ENCODE data around the gene APEX1. TPM values are rescaled to one million over a fixed set of nuclear protein-coding genes. Genes with fewer than 3 reads are reported as not detected.

APEX1 gene
- total RNA-seq, 6 experiments from 2014 or later = 50.2 to 87.0 (median 59.8) TPM

DNA sequence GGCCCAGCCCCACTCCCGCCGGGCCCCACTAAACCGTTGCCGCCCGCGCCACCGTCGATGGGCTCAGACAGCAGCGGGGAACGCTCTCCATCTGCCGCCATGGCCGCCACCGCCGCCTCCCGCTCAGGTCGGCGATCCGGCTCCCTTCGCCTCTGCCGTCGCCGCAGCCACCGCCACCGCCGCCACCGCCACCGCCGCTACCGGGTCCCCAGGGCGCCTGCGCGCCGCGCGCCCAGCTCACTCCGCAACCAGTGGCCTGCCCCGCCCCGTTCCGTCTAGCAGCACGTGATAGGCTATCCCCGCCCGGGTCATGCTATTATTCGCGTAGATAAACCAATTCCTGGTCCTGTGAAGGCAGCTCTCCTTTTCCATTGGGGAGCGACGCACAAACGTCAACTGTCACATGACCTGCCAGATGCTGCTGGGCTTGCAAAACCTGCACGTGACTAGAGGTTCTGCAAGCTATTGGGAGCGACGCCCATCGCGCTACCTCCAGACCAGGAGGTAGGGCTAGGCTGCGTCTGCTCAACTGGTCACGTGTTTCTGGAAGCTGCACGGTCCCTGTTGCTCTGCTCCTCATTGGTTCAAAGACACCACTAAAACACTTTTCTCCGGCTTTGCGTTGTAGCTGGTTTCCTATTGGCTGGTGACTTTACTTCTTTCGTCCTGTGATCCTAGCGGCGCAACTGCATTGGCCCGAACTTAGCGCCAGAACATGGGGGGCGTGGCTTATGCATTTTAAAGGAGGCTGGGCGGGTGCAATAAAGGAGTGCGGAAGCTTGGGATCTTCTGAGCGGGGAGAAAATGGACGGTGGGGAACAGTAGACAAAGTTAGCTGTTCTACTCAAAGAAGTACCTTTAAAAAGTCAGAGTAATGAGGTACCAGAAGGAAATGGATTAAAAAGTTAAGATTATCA, 6.5 kb downstream of the APEX1 start, which contains the start of gene PIP4P1:
Gene PIP4P1 (minus strand): TSS at position 210 of the 917 bp plus-strand sequence. CDS start 109 bp downstream, at position 101.
- ATAC-seq (peak; percentile 95 to 97 (median 95)), DNase-seq (peak; percentile 98 to 100 (median 99))
- intact Hi-C loops (cut with DNase I) = no loop called here
- TF ChIP-seq, protein P1, sequence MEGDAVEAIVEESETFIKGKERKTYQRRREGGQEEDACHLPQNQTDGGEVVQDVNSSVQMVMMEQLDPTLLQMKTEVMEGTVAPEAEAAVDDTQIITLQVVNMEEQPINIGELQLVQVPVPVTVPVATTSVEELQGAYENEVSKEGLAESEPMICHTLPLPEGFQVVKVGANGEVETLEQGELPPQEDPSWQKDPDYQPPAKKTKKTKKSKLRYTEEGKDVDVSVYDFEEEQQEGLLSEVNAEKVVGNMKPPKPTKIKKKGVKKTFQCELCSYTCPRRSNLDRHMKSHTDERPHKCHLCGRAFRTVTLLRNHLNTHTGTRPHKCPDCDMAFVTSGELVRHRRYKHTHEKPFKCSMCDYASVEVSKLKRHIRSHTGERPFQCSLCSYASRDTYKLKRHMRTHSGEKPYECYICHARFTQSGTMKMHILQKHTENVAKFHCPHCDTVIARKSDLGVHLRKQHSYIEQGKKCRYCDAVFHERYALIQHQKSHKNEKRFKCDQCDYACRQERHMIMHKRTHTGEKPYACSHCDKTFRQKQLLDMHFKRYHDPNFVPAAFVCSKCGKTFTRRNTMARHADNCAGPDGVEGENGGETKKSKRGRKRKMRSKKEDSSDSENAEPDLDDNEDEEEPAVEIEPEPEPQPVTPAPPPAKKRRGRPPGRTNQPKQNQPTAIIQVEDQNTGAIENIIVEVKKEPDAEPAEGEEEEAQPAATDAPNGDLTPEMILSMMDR (IDR thresholded peaks at IDR 0.05) = peak in 1 of 4 donors; percentile 4
- peak; percentile 80 for TF ChIP-seq POLR2A (IDR thresholded peaks at IDR 0.05)
- peaks cover 0 to 12% (median 4%) of the 10 kb centered on the region in 4 donors for H3K4me1 ChIP-seq
- no peaks in the 10 kb centered on the region for H3K9me3 ChIP-seq
- H3K27me3 ChIP-seq = no peaks in the 10 kb centered on the region
- peak within 1 kb of the TSS; percentile 72 to 81 (median 79) for H3K4me3 ChIP-seq
- H3K36me3 ChIP-seq = peaks cover 0 to 35% (median 13%) of the 10 kb centered on the region in 4 donors
- WGBS (ENCODE audit: insufficient coverage, low coverage, low lambda C conversion rate, missing lambda C conversion rate) = 1% methylated on average over 33 of the region's 67 CpGs
- peak within 1 kb of the TSS; percentile 84 to 85 (median 84) for H3K27ac ChIP-seq

DNA sequence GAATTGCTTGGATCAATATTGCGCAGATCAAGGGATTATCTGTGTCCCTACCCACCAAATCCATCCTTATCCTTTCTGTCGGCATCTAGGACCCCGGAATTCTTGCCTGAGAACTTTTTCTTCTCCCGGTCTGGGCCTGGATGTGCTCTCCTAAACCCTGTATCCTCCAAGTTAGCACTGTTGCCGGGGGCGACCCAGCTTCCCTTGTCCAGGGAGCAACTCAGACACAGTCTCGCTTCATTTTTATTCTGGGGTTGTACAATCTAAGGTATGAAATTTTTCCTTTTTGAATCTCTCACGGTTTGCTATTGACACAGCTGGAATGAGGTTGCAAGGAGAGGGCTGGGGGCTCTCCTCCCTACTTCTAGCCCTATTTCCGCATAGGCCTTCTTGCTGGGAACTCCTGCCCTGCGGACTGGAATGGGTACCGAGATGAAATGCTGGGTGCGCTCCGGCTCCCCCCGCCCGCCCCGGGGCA, 13.8 kb downstream of the APEX1 start:
- WGBS (ENCODE audit: insufficient coverage, low coverage, low lambda C conversion rate, missing lambda C conversion rate) = 29% methylated on average over 11 of the region's 16 CpGs
- H3K36me3 ChIP-seq = peaks cover 0 to 4% (median under 1%) of the 10 kb centered on the region in 4 donors
- no peaks in the 10 kb centered on the region for H3K9me3 ChIP-seq
- TF ChIP-seq POLR2A (IDR thresholded peaks at IDR 0.05) = no peak
- TF ChIP-seq, protein P1 (IDR thresholded peaks at IDR 0.05) = no peak
- peak in 1 of 3 donors; percentile 31 for DNase-seq
- peak overlapping the region in 2 of 3 donors; percentile 82 to 90 for H3K27ac ChIP-seq
- intact Hi-C loops (cut with DNase I) = no loop called here
- peak overlapping the region; percentile 76 to 93 (median 90) for H3K4me3 ChIP-seq
- H3K4me1 ChIP-seq = peaks cover 0 to 37% (median 8%) of the 10 kb centered on the region in 4 donors
- H3K27me3 ChIP-seq = no peaks in the 10 kb centered on the region
- ATAC-seq = no peak

DNA sequence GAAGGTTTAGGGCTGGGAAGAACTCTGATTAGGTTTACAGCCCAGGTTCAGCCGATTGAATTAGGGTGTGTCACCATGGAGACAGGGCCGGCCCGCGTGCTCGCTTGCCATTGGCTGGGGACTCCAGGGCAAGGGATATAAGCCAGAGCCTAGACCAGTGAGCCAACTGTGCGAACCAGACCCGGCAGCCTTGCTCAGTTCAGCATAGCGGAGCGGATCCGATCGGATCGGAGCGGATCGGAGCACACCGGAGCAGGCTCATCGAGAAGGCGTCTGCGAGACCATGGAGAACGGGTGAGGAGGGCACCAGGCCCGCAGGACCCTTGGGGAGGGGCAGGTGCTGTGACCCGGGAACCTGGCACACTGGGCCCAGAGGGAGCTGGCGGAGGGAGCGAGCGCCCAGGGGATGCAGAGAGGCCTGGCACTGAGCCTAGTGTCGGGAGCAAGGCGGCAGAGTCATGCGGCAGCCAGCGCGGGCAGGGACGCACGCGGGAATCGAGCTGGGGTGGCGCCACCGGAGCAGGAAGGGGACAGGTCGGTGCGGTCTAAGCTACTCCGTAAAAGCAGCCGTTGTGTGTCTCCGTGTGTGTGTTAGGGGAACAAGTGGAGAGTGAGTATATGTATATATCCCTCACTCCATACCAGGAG, 14.3 kb downstream of the APEX1 start, which contains the start of gene PNP:
Gene PNP (plus strand): TSS at position 165 of the 648 bp plus-strand sequence. CDS start 119 bp downstream, at position 284.
- peak; percentile 94 to 96 (median 94) for DNase-seq
- peaks cover 0 to 9% (median 2%) of the 10 kb centered on the region in 4 donors for H3K36me3 ChIP-seq
- WGBS (ENCODE audit: insufficient coverage, low coverage, low lambda C conversion rate, missing lambda C conversion rate) = 0% methylated on average over 22 of the region's 40 CpGs
- intact Hi-C loops (cut with DNase I) = no loop called here
- H3K27ac ChIP-seq = peak within 1 kb of the TSS; percentile 78 to 90 (median 82)
- peak; percentile 99 for TF ChIP-seq POLR2A (IDR thresholded peaks at IDR 0.05)
- TF ChIP-seq, protein P1 (IDR thresholded peaks at IDR 0.05) = no peak
- H3K4me3 ChIP-seq = peak within 1 kb of the TSS; percentile 76 to 93 (median 90)
- H3K4me1 ChIP-seq = peaks cover 0 to 37% (median 8%) of the 10 kb centered on the region in 4 donors
- H3K9me3 ChIP-seq = no peaks in the 10 kb centered on the region
- H3K27me3 ChIP-seq = no peaks in the 10 kb centered on the region
- ATAC-seq = peak; percentile 90 to 95 (median 92)

DNA sequence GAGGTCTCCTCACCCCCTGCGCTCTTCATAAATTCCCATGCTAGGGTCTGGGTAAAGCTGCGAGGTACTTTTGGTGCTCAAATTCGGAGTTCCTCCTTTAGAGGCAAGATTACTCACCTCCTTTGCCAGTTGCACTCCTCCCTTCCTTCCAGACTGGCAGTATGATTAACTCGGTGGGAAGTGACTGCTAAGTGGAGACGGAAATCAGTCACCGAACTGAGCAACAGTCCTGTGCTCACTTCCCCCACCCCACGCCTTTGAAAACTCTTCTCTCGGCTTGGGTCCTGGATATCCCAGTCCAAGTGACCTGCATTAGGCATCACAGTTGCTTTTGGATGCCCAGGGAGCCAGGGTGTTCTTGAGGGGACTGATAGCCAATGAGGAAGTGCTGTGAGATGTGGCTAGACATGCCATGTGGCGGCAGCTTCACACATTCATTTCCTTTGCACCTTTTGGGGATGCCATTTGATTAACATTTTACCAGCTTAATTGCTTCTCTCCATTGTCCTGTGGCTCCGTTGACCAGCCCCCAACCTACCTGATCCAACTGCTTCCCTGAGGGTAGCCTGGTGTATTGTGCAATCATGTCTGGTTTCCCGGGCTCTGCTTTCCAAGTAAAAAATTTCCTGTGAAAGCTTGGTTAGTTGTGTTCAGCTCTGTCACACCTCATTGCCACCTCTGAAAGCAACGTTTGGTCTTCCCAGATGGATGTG, 15.0 kb downstream of the APEX1 start:
- DNase-seq (peak; percentile 35 to 70 (median 59)), ATAC-seq (peak; percentile 39 to 64 (median 50))
- Histone ChIP-seq H3K27ac (peak overlapping the region; percentile 78 to 90 (median 82)), H3K27me3 (no peaks in the 10 kb centered on the region), H3K36me3 (peaks cover 0 to 15% (median 7%) of the 10 kb centered on the region in 4 donors), H3K4me1 (peaks cover 0 to 37% (median 8%) of the 10 kb centered on the region in 4 donors), H3K9me3 (no peaks in the 10 kb centered on the region), H3K4me3 (peak overlapping the region; percentile 76 to 93 (median 90))
- 0% methylated on average over 11 of the region's 12 CpGs for WGBS (ENCODE audit: insufficient coverage, low coverage, low lambda C conversion rate, missing lambda C conversion rate)
- no peak for TF ChIP-seq POLR2A (IDR thresholded peaks at IDR 0.05)
- TF ChIP-seq, protein P1 (IDR thresholded peaks at IDR 0.05) = no peak
- intact Hi-C loops (cut with DNase I) = no loop called here

All from right lobe of liver (tissue), 6 donors.